HEK293T (cell line): ENCODE data around the gene FCRLA.
"Not testable (repeated sequence)": the region's sequence is repeated elsewhere in the genome, so short reads cannot be mapped to it uniquely, and the experiment has no call there.

Experiments used
- ARNT ChIP-seq: fragments of 450-650 bp; IDR thresholded peaks from 2 replicates; pipeline ENCODE4 v1.6.1; 2017; ENCODE audit warnings: mild to moderate bottlenecking
- BHLHE40 ChIP-seq: fragments of 450-650 bp; IDR thresholded peaks from 2 replicates; pipeline ENCODE4 v1.6.1; 2016; ENCODE audit warnings: mild to moderate bottlenecking, moderate library complexity, borderline replicate concordance
- ELF4 ChIP-seq: fragments of 450-650 bp; IDR thresholded peaks from 2 replicates; pipeline ENCODE4 v1.6.1; 2017; ENCODE audit warnings: antibody characterized with exemption
- FOXA1 ChIP-seq: fragments of 450-650 bp; IDR thresholded peaks from 2 replicates; pipeline ENCODE4 v1.6.1; 2016; ENCODE audit warnings: mild to moderate bottlenecking
- FOXM1 ChIP-seq: fragments of 450-650 bp; IDR thresholded peaks from 2 replicates; pipeline ENCODE4 v1.6.1; 2017; ENCODE audit warnings: mild to moderate bottlenecking, borderline replicate concordance
- L3MBTL2 ChIP-seq: fragments of 450-650 bp; conservative IDR thresholded peaks from 2 replicates; pipeline ENCODE4 v1.6.1; 2016; ENCODE audit warnings: mild to moderate bottlenecking
- NFRKB ChIP-seq: fragments of 450-650 bp; IDR thresholded peaks from 2 replicates; pipeline ENCODE4 v1.6.1; 2016; ENCODE audit warnings: mild to moderate bottlenecking, moderate library complexity
- PKNOX1 ChIP-seq: fragments of 450-650 bp; IDR thresholded peaks from 2 replicates; pipeline ENCODE4 v1.6.1; 2016
- SP1 ChIP-seq: fragments of 450-650 bp; IDR thresholded peaks from 2 replicates; pipeline ENCODE4 v1.6.1; 2017
- SUZ12 ChIP-seq: fragments of 450-650 bp; IDR thresholded peaks from 2 replicates; pipeline ENCODE4 v1.6.1; 2016; ENCODE audit warnings: mild to moderate bottlenecking
- TARDBP ChIP-seq: fragments of 450-650 bp; IDR thresholded peaks from 2 replicates; pipeline ENCODE4 v1.6.1; 2016
- ZNF384 ChIP-seq: fragments of 450-650 bp; IDR thresholded peaks from 2 replicates; pipeline ENCODE4 v1.6.1; 2016

GRCh38 chr1:161698302-161698701, 8.7 kb upstream of the FCRLA start:
- TF ChIP-seq BHLHE40, SUZ12, NFRKB, PKNOX1, SP1, TARDBP, ZNF384, ARNT, ELF4, L3MBTL2, FOXM1, FOXA1: not testable (repeated sequence)
